Transverse colon (tissue), 4 donors: ENCODE data around the gene IMPDH1. TPM values are rescaled to one million over a fixed set of nuclear protein-coding genes. Genes with fewer than 3 reads are reported as not detected.

Experiments
- DNase-seq: peaks from one replicate; pipeline ENCODE4 v3.0.0-alpha.2; 2019
- H3K27ac ChIP-seq, 4 donors: fragments of 200-600 bp; sonication (generic); 2 replicates each; pipeline ENCODE4 v1.5.1; 2016 to 2018; ENCODE audit warnings: inconsistent platforms in 4 of 4
- H3K27me3 ChIP-seq: fragments of 200-600 bp; sonication (generic); 2 replicates; pipeline ENCODE4 v1.5.1; 2017; ENCODE audit warnings: inconsistent platforms
- H3K36me3 ChIP-seq, 4 donors: fragments of 200-600 bp; sonication (generic); 2 replicates each; pipeline ENCODE4 v1.5.1; 2017 to 2019; ENCODE audit warnings: inconsistent platforms in 4 of 4
- H3K4me1 ChIP-seq, 4 donors: fragments of 200-600 bp; sonication (generic); 2 replicates each; pipeline ENCODE4 v1.5.1; 2017 to 2020; ENCODE audit warnings: inconsistent platforms in 4 of 4
- H3K4me3 ChIP-seq, 4 donors: fragments of 200-600 bp; sonication (generic); 1 replicate in 1 of 4; 2 replicates in 3 of 4; pipeline versions ENCODE4 v1.5.1 to v1.6.1; 2017 to 2019; ENCODE audit warnings: inconsistent platforms in 4 of 4
- H3K9me3 ChIP-seq, 2 donors: fragments of 200-600 bp; sonication (generic); 2 replicates each; pipeline ENCODE4 v1.5.1; 2017 to 2019; ENCODE audit warnings: inconsistent platforms in 2 of 2
- EP300 ChIP-seq: sonication (generic); formaldehyde crosslinking; IDR thresholded peaks from one replicate; pipeline ENCODE4 v1.6.1; 2017; ENCODE audit warnings: antibody characterized with exemption, low read depth
- POLR2A ChIP-seq: fragments of 450-650 bp; IDR thresholded peaks from one replicate; pipeline ENCODE4 v1.6.1; 2016; ENCODE audit warnings: antibody characterized with exemption, mild to moderate bottlenecking, moderate library complexity
- POLR2AphosphoS5 ChIP-seq, 3 donors: sonication (generic); formaldehyde crosslinking; IDR thresholded peaks; one replicate each; pipeline ENCODE4 v1.6.1; 2016; ENCODE audit warnings: antibody characterized with exemption in 3 of 3
- WGBS, 2 donors: methylation state at CpG; one replicate each; pipeline ENCODE4 v1.1.5; 2018; ENCODE audit warnings: low coverage in 1 of 2; 5-methylcytosine and 5-hydroxymethylcytosine counted together
- in situ Hi-C, 4 donors: fragments of 200-750 bp; cut with MboI; loops; one replicate each; pipeline versions ENCODE4 v1.15.0 to v1.15.1; 2017; ENCODE audit warnings: low sequenced_read_pairs in 3 of 4, low pct_ligation_motif_present in 1 of 4, low pct_unique_long_range_greater_than_20kb in 1 of 4
- intact Hi-C: fragments of 100-400 bp; cut with DNase I; formaldehyde crosslinking; loops from one replicate; pipeline ENCODE4 v1.15.1; 2023; ENCODE audit warnings: low total_unique reads
- total RNA-seq, 4 donors: library from RNA; depleted of rRNA; stranded (reverse); fragments of >200 nt; gene quantifications; one replicate each; pipeline ENCODE4 v1.1.0, GENCODE V29; 2016
- TF ChIP-seq, protein P1 (sequence below), 5 experiments: fragments of 200-600 bp in 3 of 5; fragments of 450-650 bp in 2 of 5; sonication (generic) in 3 of 5; IDR thresholded peaks; 1 replicate in 2 of 5; 2 replicates in 3 of 5; pipeline ENCODE4 v1.5.1; 2016 to 2017; ENCODE audit warnings: antibody characterized with exemption in 5 of 5, inconsistent platforms in 3 of 5, mild to moderate bottlenecking in 2 of 5, moderate library complexity in 1 of 5

IMPDH1 gene
- total RNA-seq, 4 donors from 2014 or later: 21.4 to 189 (median 44.2) TPM

DNA sequence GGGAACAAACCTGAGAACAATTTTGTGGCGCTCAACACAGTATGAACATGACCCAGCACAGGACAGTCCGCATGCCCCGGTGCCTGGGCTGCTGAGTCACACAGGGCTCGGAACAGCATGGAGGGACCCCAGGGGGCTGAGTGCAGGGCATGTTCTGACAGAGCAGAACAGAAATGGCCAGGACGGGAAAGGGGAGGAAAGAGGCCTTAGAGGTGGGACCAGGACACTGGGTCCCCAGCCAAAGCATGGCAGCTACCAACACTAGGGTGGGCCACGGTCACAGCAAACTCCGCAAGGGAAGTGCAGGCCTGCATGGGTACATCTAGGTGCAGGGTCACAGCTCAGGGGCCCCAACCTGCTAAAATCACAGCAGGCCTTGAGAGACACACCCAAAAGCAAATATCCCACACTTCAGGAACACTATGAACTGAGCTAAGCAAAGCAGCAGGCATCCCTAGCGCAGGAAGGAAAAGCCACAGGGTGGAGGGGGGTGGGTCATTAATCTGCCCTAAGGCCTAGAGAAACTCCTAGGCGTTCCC lies 5.6 kb downstream of the IMPDH1 start:
- 75% methylated on average over 9 of the region's 9 CpGs; no CpG with 5 or more reads in 1 of the 2 donors for WGBS, 2 donors
- no peaks in the 10 kb centered on the region for H3K27me3 ChIP-seq
- no peaks in the 10 kb centered on the region for H3K9me3 ChIP-seq
- peaks cover 20 to 47% (median 34%) of the 10 kb centered on the region in 4 donors for H3K4me1 ChIP-seq
- H3K4me3 ChIP-seq: peak overlapping the region in 1 of 4 donors; percentile 66
- peak; percentile 31 for DNase-seq
- TF ChIP-seq POLR2AphosphoS5 (IDR thresholded peaks at IDR 0.05) (no peak), EP300 (no peak), POLR2A (no peak)
- TF ChIP-seq, protein P1, sequence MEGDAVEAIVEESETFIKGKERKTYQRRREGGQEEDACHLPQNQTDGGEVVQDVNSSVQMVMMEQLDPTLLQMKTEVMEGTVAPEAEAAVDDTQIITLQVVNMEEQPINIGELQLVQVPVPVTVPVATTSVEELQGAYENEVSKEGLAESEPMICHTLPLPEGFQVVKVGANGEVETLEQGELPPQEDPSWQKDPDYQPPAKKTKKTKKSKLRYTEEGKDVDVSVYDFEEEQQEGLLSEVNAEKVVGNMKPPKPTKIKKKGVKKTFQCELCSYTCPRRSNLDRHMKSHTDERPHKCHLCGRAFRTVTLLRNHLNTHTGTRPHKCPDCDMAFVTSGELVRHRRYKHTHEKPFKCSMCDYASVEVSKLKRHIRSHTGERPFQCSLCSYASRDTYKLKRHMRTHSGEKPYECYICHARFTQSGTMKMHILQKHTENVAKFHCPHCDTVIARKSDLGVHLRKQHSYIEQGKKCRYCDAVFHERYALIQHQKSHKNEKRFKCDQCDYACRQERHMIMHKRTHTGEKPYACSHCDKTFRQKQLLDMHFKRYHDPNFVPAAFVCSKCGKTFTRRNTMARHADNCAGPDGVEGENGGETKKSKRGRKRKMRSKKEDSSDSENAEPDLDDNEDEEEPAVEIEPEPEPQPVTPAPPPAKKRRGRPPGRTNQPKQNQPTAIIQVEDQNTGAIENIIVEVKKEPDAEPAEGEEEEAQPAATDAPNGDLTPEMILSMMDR (IDR thresholded peaks at IDR 0.05): no peak
- peaks cover 0 to 4% (median 0%) of the 10 kb centered on the region in 4 donors for H3K36me3 ChIP-seq
- peak overlapping the region in 2 of 4 donors; percentile 57 to 64 for H3K27ac ChIP-seq
- intact Hi-C loops (no loop called here), in situ Hi-C loops (no loop called here)

DNA sequence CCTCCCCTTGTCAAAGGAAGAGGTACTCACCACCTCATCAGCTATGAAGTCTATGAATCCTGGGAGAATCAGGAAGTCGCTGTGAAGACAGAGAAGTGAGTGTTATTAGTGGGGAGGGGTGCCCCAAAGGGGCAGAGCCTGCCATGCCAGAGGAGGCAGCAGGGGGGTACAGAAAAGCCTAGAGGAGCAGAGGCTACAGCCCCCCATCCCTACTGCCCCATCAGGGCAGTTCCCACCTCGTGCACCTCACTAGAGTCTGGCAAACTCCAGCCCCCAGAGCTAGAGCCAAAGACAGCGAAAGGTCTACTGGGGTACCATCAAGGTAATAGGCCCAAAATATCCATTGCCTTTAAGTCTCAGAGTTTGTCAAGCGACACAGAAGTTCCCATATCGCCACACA lies 6.1 kb downstream of the IMPDH1 start:
- H3K4me1 ChIP-seq: peaks cover 18 to 42% (median 29%) of the 10 kb centered on the region in 4 donors
- 94% methylated on average over 5 of the region's 5 CpGs; no CpG with 5 or more reads in 1 of the 2 donors for WGBS, 2 donors
- no peak overlapping the region for H3K27ac ChIP-seq

DNA sequence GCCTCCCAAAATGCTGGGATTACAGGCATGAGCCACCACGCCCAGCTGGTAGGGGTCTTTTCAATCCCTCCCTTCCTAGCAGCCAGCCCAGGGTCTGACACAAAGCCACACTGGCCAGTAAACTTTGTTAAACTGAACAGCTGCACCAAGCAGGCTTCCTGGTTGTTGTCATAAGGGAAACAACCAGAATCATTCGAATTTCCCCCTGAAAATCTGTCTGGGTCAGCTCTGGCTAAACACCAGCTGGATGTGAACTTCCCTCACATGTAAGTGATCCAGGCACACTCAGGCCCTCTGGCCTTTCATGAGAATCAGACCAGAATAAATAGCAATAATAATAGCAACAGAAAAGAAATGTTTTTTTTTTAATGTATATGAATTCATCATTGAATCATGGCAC lies 7.4 kb downstream of the IMPDH1 start:
- no peak for DNase-seq
- Histone ChIP-seq H3K27me3 (no peaks in the 10 kb centered on the region), H3K36me3 (peaks cover 0 to 7% (median 2%) of the 10 kb centered on the region in 4 donors), H3K9me3 (no peaks in the 10 kb centered on the region), H3K4me3 (no peak overlapping the region), H3K4me1 (peaks cover 14 to 30% (median 22%) of the 10 kb centered on the region in 4 donors), H3K27ac (no peak overlapping the region)
- intact Hi-C loops (no loop called here), in situ Hi-C loops (no loop called here)
- TF ChIP-seq POLR2AphosphoS5 (IDR thresholded peaks at IDR 0.05) (no peak), POLR2A (no peak), EP300 (no peak)
- TF ChIP-seq, protein P1 (IDR thresholded peaks at IDR 0.05): no peak
- 63 to 100% methylated on average over 1 to 2 of the region's 2 CpGs for WGBS, 2 donors

More for the DNA sequence above, 6.1 kb downstream of the IMPDH1 start:
- Histone ChIP-seq H3K4me3 (no peak overlapping the region), H3K9me3 (no peaks in the 10 kb centered on the region), H3K36me3 (peaks cover 0 to 4% (median 0%) of the 10 kb centered on the region in 4 donors), H3K27me3 (no peaks in the 10 kb centered on the region)
- intact Hi-C loops (no loop called here), in situ Hi-C loops (no loop called here)
- TF ChIP-seq POLR2AphosphoS5 (IDR thresholded peaks at IDR 0.05): no peak
- no peak for TF ChIP-seq EP300
- no peak for TF ChIP-seq POLR2A
- TF ChIP-seq, protein P1 (IDR thresholded peaks at IDR 0.05): no peak
- no peak for DNase-seq

DNA sequence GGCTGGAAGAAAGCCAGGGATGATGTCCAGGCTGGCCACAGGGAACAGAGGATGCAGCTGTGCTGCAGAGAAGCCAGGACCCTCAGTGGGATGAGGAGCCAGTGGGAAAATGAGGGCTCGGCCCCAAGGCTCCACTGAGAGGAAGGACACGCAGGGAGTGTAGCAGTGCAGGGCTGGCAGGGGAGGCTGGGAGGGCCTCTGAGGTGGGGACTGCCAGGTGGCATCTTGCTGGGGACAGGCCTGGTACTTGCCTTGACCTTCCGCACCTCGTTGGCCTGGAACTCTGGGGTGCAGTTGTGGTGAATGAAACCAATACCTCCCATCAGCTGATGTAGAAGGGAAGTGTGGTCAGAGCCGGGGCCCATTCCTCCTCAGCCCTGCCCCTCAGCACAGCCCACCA lies 9.2 kb downstream of the IMPDH1 start:
- Histone ChIP-seq H3K27ac (no peak overlapping the region), H3K9me3 (no peaks in the 10 kb centered on the region), H3K4me3 (no peak overlapping the region), H3K27me3 (no peaks in the 10 kb centered on the region), H3K4me1 (peaks cover 9 to 20% (median 17%) of the 10 kb centered on the region in 4 donors), H3K36me3 (peaks cover 0 to 10% (median 2%) of the 10 kb centered on the region in 4 donors)
- intact Hi-C loops: no loop called here
- DNase-seq: no peak
- no peak for TF ChIP-seq EP300
- TF ChIP-seq POLR2AphosphoS5 (IDR thresholded peaks at IDR 0.05): no peak
- TF ChIP-seq, protein P1 (IDR thresholded peaks at IDR 0.05): no peak
- TF ChIP-seq POLR2A: no peak
- 85 to 90% methylated on average over 2 to 5 of the region's 5 CpGs for WGBS, 2 donors
- in situ Hi-C loops: no loop called here
